Measurements from ENCODE around the gene THRA.

The THRA gene

GRCh38 chr17:40086150-40087044, 23.6 kb downstream of the THRA start:
- DNase-seq, result no peak

- DNase-seq, result no peak
Observed at GRCh38 chr17:40087049-40087794, 24.5 kb downstream of the THRA start.

DNA sequence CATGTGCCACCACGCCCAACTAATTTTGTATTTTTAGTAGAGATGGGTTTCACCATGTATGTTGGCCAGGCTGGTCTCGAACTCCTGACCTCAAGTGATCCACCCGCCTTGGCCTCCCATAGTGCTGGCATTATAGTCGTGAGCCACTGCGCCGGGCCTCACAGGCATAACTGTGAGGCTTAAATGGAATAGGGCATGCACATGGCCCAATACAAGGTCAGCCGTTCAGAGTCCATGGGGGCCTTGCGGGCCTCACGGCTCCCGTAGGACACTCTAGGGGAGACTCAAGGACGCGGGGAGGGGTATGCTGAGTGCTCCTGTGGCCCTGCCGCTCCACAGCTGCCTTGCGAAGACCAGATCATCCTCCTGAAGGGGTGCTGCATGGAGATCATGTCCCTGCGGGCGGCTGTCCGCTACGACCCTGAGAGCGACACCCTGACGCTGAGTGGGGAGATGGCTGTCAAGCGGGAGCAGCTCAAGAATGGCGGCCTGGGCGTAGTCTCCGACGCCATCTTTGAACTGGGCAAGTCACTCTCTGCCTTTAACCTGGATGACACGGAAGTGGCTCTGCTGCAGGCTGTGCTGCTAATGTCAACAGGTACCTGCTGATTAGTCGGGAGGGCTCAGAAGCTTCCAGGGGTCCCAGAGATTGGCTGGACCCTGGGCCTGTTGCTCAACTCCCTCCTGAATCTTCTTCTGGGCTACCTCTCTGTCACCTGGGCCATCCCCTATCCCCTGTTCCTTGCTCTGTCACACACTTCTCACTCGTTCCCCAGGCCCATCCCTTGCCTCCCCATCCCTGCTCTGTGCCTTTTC, 25.3 kb downstream of the THRA start:
- no peak for DNase-seq

DNA sequence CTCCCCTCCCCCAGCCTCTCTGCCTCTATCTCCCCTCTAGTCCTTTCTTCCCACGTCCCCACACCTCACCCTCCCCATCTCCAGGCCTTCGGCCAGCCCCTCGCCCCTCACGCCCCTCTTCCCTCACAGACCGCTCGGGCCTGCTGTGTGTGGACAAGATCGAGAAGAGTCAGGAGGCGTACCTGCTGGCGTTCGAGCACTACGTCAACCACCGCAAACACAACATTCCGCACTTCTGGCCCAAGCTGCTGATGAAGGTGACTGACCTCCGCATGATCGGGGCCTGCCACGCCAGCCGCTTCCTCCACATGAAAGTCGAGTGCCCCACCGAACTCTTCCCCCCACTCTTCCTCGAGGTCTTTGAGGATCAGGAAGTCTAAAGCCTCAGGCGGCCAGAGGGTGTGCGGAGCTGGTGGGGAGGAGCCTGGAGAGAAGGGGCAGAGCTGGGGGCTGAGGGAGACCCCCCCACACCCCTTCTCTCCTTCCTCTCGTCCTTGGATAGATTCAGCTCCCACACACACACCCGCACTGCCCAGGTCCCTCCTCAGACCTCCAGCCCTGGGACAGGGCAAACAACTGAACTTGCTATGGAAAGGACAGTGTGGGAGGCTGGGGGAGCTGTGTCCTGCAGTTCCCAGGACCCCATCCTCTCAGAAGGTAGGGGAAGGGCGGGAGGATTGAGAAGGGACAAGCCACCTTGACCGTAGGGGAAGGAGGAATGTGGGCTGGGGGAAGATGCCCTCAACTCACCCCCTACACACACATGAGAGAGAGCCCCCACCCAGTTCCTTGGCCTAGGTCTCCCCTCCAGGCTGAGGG, 26.5 kb downstream of the THRA start:
- no peak for DNase-seq

DNA sequence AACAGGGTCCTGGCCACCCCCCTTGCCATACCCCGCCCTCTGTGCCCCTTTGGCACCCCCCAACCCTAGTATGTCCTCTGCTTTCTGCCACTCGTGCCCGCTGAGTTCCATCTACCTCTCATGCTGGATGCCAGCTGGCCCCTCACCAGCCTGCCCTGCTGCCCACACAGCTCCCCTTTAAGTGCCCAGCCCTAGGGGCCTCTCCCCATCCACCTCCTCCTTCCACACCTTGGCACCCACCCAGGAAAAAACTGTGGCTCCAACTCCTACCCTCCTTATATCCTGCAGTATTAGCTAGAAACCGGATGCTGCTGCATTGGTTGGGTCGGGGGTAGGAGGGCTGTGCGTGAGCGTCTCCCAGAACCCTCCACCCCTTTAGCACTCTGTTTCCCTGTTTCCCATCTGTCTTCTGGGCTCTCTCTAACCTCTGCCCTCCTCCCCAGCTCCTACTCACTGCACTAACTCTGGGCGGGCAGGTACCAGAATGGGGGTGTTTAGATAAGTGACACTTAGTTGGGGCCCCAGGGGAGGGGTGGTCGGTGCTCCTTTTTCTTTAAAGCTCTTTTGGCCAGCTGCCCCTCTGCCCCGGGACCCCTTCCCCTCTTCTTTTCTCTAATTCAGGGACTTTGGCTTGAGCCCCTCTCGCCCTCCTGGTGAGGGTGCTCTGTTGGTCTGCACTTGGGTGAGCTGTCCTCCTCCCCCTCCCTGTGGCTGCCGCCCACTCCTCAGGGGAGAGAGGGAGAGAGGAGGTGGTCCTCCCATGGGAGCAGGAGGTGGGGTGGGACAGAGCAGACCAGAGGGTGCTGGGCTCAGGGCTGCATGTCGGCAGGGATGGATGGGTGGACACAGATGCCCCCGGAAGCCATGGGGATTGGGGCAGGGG, 27.7 kb downstream of the THRA start:
- no peak for DNase-seq

- DNase-seq, result no peak
Observed at GRCh38 chr17:40091691-40092397, 29.1 kb downstream of the THRA start.

- DNase-seq, result no peak
Observed at GRCh38 chr17:40092581-40092980, 29.8 kb downstream of the THRA start.

DNA sequence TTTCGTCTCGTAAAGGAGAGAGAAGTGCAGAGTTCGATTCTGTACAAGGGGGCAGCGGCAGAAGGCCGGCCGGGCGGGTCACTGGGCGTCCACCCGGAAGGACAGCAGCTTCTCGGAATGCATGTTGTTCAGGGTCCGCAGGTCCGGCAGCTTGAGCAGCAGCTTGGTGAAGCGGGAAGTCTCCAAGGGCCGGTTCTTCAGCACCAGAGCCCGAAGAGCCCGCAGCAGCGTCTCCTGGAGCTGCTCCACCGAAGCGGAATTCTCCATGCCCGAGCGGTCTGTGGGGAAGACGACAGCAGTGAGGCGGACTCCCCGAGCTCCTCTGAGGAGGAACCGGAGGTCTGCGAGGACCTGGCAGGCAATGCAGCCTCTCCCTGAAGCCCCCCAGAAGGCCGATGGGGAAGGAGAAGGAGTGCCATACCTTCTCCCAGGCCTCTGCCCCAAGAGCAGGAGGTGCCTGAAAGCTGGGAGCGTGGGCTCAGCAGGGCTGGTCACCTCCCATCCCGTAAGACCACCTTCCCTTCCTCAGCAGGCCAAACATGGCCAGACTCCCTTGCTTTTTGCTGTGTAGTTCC, 30.3 kb downstream of the THRA start:
- DNase-seq, result no peak

DNA sequence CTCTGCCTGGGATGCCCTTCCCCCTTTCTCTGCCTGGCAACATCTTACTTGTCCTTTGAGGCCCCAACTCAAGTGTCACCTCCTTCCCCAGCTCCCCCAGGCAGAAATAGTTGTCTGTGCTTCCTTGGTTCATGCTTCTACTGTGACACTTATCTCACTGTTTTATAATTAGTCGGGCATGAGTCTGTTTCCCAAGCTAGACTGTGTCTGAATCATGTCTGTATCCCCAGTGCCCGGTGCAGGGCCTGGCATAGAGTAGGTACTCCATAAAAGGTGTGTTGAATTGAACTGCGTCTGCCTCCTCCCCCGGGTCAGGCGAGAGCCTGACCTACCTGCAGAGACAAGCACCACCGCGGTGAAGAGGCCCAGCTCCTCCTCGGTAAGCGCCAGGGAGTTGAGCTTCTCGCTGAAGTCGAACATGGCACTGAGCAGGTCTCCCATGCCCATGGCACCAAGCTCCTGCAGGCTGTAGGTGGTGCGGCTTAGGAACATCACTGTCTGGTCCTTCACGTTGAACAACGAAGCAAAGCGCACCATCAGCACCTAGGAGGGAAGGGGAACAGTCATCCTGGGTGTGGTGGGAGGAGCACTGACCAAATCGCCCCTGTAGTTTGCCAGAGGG, 30.9 kb downstream of the THRA start:
- DNase-seq, result no peak

- no peak for DNase-seq
Observed at GRCh38 chr17:40094874-40095273, 32.1 kb downstream of the THRA start.

GRCh38 chr17:40095351-40095943, 32.7 kb downstream of the THRA start:
- no peak for DNase-seq

DNA sequence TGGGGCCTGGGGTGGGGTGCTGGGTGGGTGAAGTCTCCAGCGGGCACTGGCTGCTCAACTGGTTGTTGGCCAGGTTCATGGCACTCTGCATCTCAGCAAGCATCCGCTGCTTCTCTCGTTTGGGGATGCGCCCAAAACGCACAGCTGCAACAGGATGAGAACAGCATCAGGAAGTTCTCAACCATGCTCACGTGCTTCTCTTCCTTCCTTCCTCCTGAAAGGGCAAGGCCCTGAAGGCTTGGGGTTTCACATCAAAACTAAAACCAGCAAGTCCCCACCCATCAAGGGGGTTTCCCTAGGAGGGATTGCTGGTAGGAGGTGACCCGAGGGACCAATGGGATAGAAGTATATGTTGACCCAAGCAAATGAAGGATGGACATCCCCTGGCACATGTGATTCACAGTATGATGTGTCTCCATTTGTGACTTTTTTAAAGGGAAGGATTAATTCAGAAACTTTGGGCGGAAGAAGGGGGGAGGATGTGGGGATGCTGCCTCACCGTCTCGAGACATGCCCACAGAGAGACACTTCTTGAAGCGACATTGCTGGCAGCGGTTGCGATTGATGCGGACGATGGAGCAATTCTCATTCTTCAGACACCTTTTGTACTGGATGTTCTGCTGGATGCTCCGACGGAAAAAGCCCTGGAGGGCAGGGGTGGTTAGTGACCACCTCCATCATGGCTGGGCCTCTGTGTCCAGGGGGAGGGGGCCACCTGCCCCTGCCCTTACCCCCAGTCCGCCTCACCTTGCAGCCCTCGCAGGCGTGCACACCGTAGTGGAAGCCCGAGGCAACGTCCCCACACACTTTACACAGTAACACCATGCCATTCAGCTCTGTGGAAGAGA, 33.4 kb downstream of the THRA start:
- DNase-seq, result no peak

GRCh38 chr17:40097087-40097486, 34.3 kb downstream of the THRA start:
- DNase-seq, result no peak

- no peak for DNase-seq
Observed at GRCh38 chr17:40097931-40098845, 35.4 kb downstream of the THRA start.

- peak; percentile 99 for DNase-seq
Observed at GRCh38 chr17:40098846-40099618, 36.3 kb downstream of the THRA start.

Data from activated gamma-delta T cell (primary cell).